Measurements from ENCODE around the gene SLC6A19. TPM values are rescaled to one million over a fixed set of nuclear protein-coding genes. Genes with fewer than 3 reads are reported as not detected.

Gene SLC6A19
- total and polyA plus RNA-seq, 2 of the 13 experiments (the other 11 are each of a cell fraction or from before 2014, with no cell fraction given), result 0.02 TPM; not detected in 1

GRCh38 chr5:1199649-1200494 lies 1.5 kb upstream of the SLC6A19 start:
- Histone ChIP-seq H2AFZ (ENCODE audit: low read length) (no peak overlapping the region), H3K79me2 (ENCODE audit: insufficient read depth, low read length) (no peaks in the 10 kb centered on the region), H3K27ac (ENCODE audit: extremely low read length, insufficient read depth, low read length) (no peak overlapping the region), H3K9ac (ENCODE audit: insufficient read depth, low read depth, low read length) (no peak overlapping the region), H3K4me2 (ENCODE audit: low read depth, low read length) (peak overlapping the region; percentile 55), H4K20me1 (ENCODE audit: insufficient read depth, low read length) (no peaks in the 10 kb centered on the region), H3K36me3 (replicated peaks in 1 of 2; ENCODE audit: control insufficient read depth in 1 of 2, insufficient read depth in 2 of 2, low read length in 2 of 2) (no peaks in the 10 kb centered on the region), H3K9me3 (ENCODE audit: low read length) (no peaks in the 10 kb centered on the region), H3K27me3 (ENCODE audit: control insufficient read depth in 1 of 2, insufficient read depth in 2 of 2, low read length in 2 of 2) (peaks cover 2 to 56% of the 10 kb centered on the region in 2 experiments; a peak in 4 of 5 replicates), H3K4me3 (replicated peaks in 1 of 3; ENCODE audit: insufficient read depth in 1 of 3, low read depth in 2 of 3, low read length in 3 of 3) (no peak overlapping the region; a peak in 1 of 6 replicates), H3K4me1 (ENCODE audit: insufficient read depth, low read length) (peaks cover 38% of the 10 kb centered on the region)
- intact Hi-C loops (cut with micrococcal nuclease; ENCODE audit: unreplicated experiment) (loop anchor here (1.0 to 10.0 kb wide), 2 partner anchors 14 to 445 kb away; no protein-coding TSS in a partner anchor), in situ Hi-C loops (cut with HindIII; ENCODE audit: extremely low pct_ligation_motif_present, low pct_unique_long_range_greater_than_20kb) (no loop called here)
- FAIRE-seq (no peak), DNase-seq (ENCODE audit: low spot score) (peak; percentile 47), ATAC-seq (peak; percentile 34; the same call in 2 of the 3 replicates)
- no TSS peak for BruUV-seq (replicated peaks)
- WGBS (ENCODE audit: low lambda C conversion rate), result under 1% methylated on average over 18 of the region's 26 CpGs
- POLR2A ChIA-PET, result interaction anchor here (1.5 to 1.9 kb wide), 2 partner anchors 13 to 16 kb away, joined by 6 to 7 read pairs; no protein-coding TSS in a partner anchor
- CTCF ChIA-PET (ENCODE audit: low intra/inter-chr PET ratio, low total read pairs), result no interaction called here
- no peak for TF ChIP-seq NR2F6 (IDR thresholded peaks at IDR 0.05)
- TF ChIP-seq NR2F6 (CRISPR knock-in tag; IDR thresholded peaks at IDR 0.05), result peak; percentile 58; the same call in 1 of the 2 replicates
- TF ChIP-seq ZNF512 (CRISPR knock-in tag; IDR thresholded peaks at IDR 0.05), result 0 out of 2 replicates have a peak, but pooled peaks have one; percentile 49
- no peak for TF ChIP-seq SUZ12 (IDR thresholded peaks at IDR 0.05; ENCODE audit: low read depth, low read length)
- no peak for TF ChIP-seq AHR (CRISPR knock-in tag; IDR thresholded peaks at IDR 0.05)
- no peak for TF ChIP-seq ZNF567 (CRISPR knock-in tag; IDR thresholded peaks at IDR 0.05; ENCODE audit: borderline replicate concordance)
- 0 out of 2 replicates have a peak, but pooled peaks have one; percentile 45 for TF ChIP-seq IKZF1 (IDR thresholded peaks at IDR 0.05)
- no peak for TF ChIP-seq ZNF296 (CRISPR knock-in tag; conservative IDR thresholded peaks at IDR 0.05)
- TF ChIP-seq HNF4G (IDR thresholded peaks at IDR 0.05; ENCODE audit: borderline replicate concordance, low read depth, low read length), result 0 out of 2 replicates have a peak, but pooled peaks have one; percentile 20
- no peak for TF ChIP-seq HNF4G (CRISPR knock-in tag; IDR thresholded peaks at IDR 0.05; ENCODE audit: borderline replicate concordance, low read depth)
- TF ChIP-seq ZFX (CRISPR knock-in tag; IDR thresholded peaks at IDR 0.05; ENCODE audit: low read depth), result peak; percentile 22; the same call in 1 of the 2 replicates
- peak; percentile 4; the same call in 1 of the 2 replicates for TF ChIP-seq LCORL (IDR thresholded peaks at IDR 0.05)
- TF ChIP-seq LCORL (CRISPR knock-in tag; IDR thresholded peaks at IDR 0.05), result no peak
- no peak for TF ChIP-seq RELA (CRISPR knock-in tag; IDR thresholded peaks at IDR 0.05)
- TF ChIP-seq NR2C2 (CRISPR knock-in tag; IDR thresholded peaks at IDR 0.05; ENCODE audit: borderline replicate concordance), result peak; percentile 70
- no peak for TF ChIP-seq ZBTB43 (CRISPR knock-in tag; conservative IDR thresholded peaks at IDR 0.05)
- no peak for TF ChIP-seq ZNF431 (CRISPR knock-in tag; IDR thresholded peaks at IDR 0.05; ENCODE audit: borderline replicate concordance, low read depth)
- TF ChIP-seq PATZ1 (CRISPR knock-in tag; IDR thresholded peaks at IDR 0.05), result peak; percentile 53; the same call in 1 of the 2 replicates

Measured in HepG2 (cell line).